ENCODE results near the gene C1orf52. TPM values are rescaled to one million over a fixed set of nuclear protein-coding genes. Genes with fewer than 3 reads are reported as not detected.

The C1orf52 gene
- total RNA-seq, 1 experiment from 2014 or later = 44.5 TPM

DNA sequence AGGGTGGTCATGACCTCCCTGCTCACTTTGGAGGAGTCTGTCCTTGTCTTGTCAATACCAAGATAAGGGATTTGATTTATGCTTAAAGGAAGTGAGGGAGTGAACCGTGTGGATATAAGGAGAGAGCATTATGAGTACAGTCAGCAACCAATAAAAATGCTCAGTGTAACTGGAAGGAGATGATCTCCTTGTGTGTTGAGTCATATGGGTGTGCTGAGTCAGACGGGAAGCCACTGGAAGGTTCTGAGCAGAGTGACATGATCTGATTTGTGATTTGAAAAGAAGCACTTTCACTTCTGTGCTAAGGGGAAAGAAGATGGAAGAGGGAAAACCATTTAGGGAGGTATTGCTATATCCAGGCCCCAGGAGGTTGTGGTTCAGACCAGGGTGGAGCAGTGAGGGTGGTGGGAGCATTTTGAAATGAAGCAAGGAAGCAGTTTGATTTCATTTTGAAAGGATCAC is 19.4 kb upstream of the C1orf52 start (continued):
- TF ChIP-seq, protein P1, sequence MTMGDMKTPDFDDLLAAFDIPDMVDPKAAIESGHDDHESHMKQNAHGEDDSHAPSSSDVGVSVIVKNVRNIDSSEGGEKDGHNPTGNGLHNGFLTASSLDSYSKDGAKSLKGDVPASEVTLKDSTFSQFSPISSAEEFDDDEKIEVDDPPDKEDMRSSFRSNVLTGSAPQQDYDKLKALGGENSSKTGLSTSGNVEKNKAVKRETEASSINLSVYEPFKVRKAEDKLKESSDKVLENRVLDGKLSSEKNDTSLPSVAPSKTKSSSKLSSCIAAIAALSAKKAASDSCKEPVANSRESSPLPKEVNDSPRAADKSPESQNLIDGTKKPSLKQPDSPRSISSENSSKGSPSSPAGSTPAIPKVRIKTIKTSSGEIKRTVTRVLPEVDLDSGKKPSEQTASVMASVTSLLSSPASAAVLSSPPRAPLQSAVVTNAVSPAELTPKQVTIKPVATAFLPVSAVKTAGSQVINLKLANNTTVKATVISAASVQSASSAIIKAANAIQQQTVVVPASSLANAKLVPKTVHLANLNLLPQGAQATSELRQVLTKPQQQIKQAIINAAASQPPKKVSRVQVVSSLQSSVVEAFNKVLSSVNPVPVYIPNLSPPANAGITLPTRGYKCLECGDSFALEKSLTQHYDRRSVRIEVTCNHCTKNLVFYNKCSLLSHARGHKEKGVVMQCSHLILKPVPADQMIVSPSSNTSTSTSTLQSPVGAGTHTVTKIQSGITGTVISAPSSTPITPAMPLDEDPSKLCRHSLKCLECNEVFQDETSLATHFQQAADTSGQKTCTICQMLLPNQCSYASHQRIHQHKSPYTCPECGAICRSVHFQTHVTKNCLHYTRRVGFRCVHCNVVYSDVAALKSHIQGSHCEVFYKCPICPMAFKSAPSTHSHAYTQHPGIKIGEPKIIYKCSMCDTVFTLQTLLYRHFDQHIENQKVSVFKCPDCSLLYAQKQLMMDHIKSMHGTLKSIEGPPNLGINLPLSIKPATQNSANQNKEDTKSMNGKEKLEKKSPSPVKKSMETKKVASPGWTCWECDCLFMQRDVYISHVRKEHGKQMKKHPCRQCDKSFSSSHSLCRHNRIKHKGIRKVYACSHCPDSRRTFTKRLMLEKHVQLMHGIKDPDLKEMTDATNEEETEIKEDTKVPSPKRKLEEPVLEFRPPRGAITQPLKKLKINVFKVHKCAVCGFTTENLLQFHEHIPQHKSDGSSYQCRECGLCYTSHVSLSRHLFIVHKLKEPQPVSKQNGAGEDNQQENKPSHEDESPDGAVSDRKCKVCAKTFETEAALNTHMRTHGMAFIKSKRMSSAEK (CRISPR knock-in tag; IDR thresholded peaks at IDR 0.05; ENCODE audit: borderline replicate concordance) = no peak
- TF ChIP-seq SMAD4 (CRISPR knock-in tag; IDR thresholded peaks at IDR 0.05) (no peak), ESRRA (CRISPR knock-in tag; IDR thresholded peaks at IDR 0.05; ENCODE audit: borderline replicate concordance) (no peak), NR1H2 (CRISPR knock-in tag; IDR thresholded peaks at IDR 0.05) (no peak), NR2C2 (CRISPR knock-in tag; IDR thresholded peaks at IDR 0.05) (no peak), RELA (CRISPR knock-in tag; IDR thresholded peaks at IDR 0.05; ENCODE audit: borderline replicate concordance) (no peak), TEAD1 (CRISPR knock-in tag; IDR thresholded peaks at IDR 0.05) (no peak)

DNA sequence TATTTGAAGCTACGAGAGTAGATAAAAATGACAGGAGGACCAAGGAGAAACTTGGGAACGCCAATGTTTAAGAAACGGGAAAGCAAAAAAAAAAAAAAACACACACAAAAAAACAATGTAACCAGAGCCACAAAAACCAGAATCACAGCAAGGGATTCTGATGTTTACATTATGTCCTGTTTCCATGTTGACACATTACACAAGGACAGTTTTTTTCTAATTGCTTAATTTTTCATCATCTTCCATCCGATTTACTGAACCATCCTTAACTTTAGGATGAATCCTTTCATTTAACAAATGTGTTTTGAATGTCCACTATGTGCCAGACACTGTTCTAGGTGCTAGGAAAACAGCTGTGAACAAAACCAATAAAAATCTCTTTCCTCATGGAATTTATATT is 18.3 kb upstream of the C1orf52 start:
- H3K4me1 Mint-ChIP-seq = peaks cover 44% of the 10 kb centered on the region
- no peaks in the 10 kb centered on the region for H3K36me3 Mint-ChIP-seq
- ChIA-PET CTCF (interaction anchor here (0.6 to 4.5 kb wide), 4 partner anchors 19 to 415 kb away, joined by 3 to 83 read pairs (median 15); partner anchors contain the start of gene C1orf52), POLR2A (no interaction called here)
- no peak for ATAC-seq
- peak overlapping the region; percentile 96 for H3K27ac Mint-ChIP-seq
- H3K9me3 Mint-ChIP-seq = no peaks in the 10 kb centered on the region
- no peak for DNase-seq (ENCODE audit: low spot score)
- peak; percentile 82 for TF ChIP-seq GABPB1 (CRISPR knock-in tag; IDR thresholded peaks at IDR 0.05)
- TF ChIP-seq, protein P2, sequence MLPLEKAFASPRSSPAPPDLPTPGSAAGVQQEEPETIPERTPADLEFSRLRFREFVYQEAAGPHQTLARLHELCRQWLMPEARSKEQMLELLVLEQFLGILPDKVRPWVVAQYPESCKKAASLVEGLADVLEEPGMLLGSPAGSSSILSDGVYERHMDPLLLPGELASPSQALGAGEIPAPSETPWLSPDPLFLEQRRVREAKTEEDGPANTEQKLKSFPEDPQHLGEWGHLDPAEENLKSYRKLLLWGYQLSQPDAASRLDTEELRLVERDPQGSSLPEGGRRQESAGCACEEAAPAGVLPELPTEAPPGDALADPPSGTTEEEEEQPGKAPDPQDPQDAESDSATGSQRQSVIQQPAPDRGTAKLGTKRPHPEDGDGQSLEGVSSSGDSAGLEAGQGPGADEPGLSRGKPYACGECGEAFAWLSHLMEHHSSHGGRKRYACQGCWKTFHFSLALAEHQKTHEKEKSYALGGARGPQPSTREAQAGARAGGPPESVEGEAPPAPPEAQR (CRISPR knock-in tag; IDR thresholded peaks at IDR 0.05) = no peak
- no peak for TF ChIP-seq ZBTB21 (CRISPR knock-in tag; IDR thresholded peaks at IDR 0.05; ENCODE audit: borderline replicate concordance)
- H3K27me3 Mint-ChIP-seq (ENCODE audit: low read depth) = no peaks in the 10 kb centered on the region
- peak overlapping the region; percentile 82; the same call in 1 of the 2 replicates for H3K4me3 Mint-ChIP-seq

DNA sequence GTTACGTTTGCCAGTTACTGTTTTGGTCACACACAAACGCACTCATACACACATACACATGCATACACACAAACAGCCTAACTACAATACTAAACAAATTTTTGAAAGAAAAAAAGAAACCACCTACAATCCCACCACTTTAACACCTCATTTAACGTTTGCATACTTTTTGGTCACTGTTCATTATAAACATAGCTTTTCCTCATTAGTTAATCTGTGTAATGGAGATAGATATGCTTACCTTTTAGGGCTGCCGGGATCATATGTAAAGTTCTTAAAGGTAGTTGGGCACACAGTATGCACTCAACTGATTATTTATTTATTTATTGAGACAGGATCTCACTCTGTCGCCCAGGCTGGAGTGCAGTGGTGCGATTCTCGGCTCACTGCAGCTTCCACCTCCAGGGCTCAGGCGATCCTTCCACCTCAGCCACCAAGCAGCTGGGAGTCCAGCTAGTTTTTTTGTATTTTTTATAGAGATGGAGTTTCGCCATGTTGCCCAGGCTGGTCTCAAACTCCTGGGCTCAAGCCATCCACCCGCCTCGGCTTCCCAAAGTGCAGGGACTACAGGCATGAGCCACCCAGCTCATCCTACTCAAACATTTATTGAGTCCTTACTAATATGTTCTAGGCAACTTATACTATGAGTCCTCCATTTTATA is 17.6 kb upstream of the C1orf52 start:
- H3K9me3 Mint-ChIP-seq = no peaks in the 10 kb centered on the region
- H3K4me3 Mint-ChIP-seq = peak overlapping the region; percentile 82
- TF ChIP-seq ETV6 (CRISPR knock-in tag; IDR thresholded peaks at IDR 0.05) (no peak), NFATC4 (CRISPR knock-in tag; IDR thresholded peaks at IDR 0.05) (no peak), PRRX2 (CRISPR knock-in tag; IDR thresholded peaks at IDR 0.05) (no peak)
- TF ChIP-seq, protein P3, sequence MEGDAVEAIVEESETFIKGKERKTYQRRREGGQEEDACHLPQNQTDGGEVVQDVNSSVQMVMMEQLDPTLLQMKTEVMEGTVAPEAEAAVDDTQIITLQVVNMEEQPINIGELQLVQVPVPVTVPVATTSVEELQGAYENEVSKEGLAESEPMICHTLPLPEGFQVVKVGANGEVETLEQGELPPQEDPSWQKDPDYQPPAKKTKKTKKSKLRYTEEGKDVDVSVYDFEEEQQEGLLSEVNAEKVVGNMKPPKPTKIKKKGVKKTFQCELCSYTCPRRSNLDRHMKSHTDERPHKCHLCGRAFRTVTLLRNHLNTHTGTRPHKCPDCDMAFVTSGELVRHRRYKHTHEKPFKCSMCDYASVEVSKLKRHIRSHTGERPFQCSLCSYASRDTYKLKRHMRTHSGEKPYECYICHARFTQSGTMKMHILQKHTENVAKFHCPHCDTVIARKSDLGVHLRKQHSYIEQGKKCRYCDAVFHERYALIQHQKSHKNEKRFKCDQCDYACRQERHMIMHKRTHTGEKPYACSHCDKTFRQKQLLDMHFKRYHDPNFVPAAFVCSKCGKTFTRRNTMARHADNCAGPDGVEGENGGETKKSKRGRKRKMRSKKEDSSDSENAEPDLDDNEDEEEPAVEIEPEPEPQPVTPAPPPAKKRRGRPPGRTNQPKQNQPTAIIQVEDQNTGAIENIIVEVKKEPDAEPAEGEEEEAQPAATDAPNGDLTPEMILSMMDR (IDR thresholded peaks at IDR 0.05) = no peak
- TF ChIP-seq, protein P4, sequence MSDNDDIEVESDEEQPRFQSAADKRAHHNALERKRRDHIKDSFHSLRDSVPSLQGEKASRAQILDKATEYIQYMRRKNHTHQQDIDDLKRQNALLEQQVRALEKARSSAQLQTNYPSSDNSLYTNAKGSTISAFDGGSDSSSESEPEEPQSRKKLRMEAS (CRISPR knock-in tag; IDR thresholded peaks at IDR 0.05) = no peak; the same call in 1 of the 2 replicates
- TF ChIP-seq, protein P1 (CRISPR knock-in tag; IDR thresholded peaks at IDR 0.05; ENCODE audit: borderline replicate concordance) = no peak
- TF ChIP-seq, protein P5, sequence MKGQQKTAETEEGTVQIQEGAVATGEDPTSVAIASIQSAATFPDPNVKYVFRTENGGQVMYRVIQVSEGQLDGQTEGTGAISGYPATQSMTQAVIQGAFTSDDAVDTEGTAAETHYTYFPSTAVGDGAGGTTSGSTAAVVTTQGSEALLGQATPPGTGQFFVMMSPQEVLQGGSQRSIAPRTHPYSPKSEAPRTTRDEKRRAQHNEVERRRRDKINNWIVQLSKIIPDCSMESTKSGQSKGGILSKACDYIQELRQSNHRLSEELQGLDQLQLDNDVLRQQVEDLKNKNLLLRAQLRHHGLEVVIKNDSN (CRISPR knock-in tag; IDR thresholded peaks at IDR 0.05) = 0 out of 2 replicates have a peak, but pooled peaks have one; percentile 20
- TF ChIP-seq, protein P6, sequence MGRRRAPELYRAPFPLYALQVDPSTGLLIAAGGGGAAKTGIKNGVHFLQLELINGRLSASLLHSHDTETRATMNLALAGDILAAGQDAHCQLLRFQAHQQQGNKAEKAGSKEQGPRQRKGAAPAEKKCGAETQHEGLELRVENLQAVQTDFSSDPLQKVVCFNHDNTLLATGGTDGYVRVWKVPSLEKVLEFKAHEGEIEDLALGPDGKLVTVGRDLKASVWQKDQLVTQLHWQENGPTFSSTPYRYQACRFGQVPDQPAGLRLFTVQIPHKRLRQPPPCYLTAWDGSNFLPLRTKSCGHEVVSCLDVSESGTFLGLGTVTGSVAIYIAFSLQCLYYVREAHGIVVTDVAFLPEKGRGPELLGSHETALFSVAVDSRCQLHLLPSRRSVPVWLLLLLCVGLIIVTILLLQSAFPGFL (CRISPR knock-in tag; IDR thresholded peaks at IDR 0.05; ENCODE audit: borderline replicate concordance) = no peak
- no peaks in the 10 kb centered on the region for H3K36me3 Mint-ChIP-seq
- H3K27me3 Mint-ChIP-seq (ENCODE audit: low read depth) = no peaks in the 10 kb centered on the region
- CTCF ChIA-PET = interaction anchor here (0.6 to 4.5 kb wide), 16 partner anchors 8 to 553 kb away, joined by 3 to 83 read pairs (median 5); partner anchors contain the start of genes C1orf52, CCN1 and ZNHIT6
- peak overlapping the region; percentile 96 for H3K27ac Mint-ChIP-seq
- ATAC-seq = no peak
- no peak for DNase-seq (ENCODE audit: low spot score)
- H3K4me1 Mint-ChIP-seq = peaks cover 38% of the 10 kb centered on the region
- POLR2A ChIA-PET = interaction anchor here (0.6 to 2.1 kb wide), 12 partner anchors 8 to 431 kb away, joined by 3 to 15 read pairs (median 4); partner anchors contain the start of genes C1orf52 and ZNHIT6
